GM19463 (cell line): Measurements from ENCODE around the gene CPSF7.
A peak's percentile ranks its signal among the peaks of the same experiment; 100 is the strongest.
"Not testable (repeated sequence)": the region's sequence is repeated elsewhere in the genome, so short reads cannot be mapped to it uniquely, and the experiment has no call there.

ENCODE experiments used
- ATAC-seq: cut with Tn5 transposase; IDR thresholded peaks from one replicate; pipeline ENCODE4 v1.9.1; 2021; ENCODE audit warnings: mild to moderate bottlenecking, moderate library complexity; ENCODE audit not compliant: unreplicated experiment

The CPSF7 gene, protein sequence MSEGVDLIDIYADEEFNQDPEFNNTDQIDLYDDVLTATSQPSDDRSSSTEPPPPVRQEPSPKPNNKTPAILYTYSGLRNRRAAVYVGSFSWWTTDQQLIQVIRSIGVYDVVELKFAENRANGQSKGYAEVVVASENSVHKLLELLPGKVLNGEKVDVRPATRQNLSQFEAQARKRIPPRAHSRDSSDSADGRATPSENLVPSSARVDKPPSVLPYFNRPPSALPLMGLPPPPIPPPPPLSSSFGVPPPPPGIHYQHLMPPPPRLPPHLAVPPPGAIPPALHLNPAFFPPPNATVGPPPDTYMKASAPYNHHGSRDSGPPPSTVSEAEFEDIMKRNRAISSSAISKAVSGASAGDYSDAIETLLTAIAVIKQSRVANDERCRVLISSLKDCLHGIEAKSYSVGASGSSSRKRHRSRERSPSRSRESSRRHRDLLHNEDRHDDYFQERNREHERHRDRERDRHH

DNA sequence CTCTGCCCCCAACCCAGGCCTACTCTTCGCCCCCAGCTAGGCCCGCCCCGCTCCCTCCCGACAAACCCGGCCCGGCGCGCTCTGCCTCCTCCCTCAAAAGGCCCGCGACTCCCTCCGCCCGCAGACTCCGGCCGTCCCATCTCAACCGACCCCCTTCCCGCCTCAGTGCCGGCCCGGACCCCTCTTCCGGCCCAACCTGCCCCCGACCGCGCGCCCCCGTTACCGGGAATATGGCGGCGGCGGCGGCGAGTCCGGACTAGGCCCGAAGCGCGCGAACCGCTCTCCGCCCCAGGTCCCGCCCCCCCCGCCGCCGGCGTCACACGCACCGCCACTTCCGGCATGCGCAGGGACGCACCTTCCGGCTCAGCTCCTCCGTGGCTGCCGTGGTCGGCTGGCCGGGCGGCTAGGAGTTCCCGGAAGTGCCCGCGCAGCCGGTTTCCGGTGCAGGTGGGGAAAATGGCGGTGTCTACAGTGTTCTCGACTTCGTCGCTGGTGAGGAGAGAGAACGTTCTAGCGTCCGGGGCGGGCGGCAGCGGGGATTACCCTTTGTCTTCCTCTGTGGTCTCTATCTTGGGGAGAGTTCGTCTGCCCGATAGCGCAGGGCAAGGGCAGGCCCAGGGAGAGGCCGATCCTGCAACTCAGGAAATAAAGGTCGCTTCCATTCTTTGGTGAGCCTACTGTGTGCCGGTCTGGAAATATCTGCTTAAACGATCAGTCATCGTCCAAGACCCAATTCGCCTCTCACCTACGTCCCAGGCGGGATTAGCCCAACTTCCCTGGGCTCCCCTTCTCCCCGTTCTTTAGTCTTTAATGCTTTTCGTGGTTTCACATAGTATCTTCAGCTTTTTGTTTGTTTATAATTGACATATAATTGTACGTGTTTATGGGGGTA lies at the start of gene CPSF7, which contains the start of gene SDHAF2:
CPSF7 (minus strand) TSS at position 285 of the 892 bp plus-strand sequence. CDS start 740 bp downstream, outside the sequence.
SDHAF2 (plus strand) TSS at position 434 of the 892 bp plus-strand sequence; CDS start at position 457, 23 bp downstream.
- ATAC-seq, result peak; percentile 89

- ATAC-seq, result no peak
These were observed 48.0 kb upstream of the CPSF7 start for GRCh38 chr11:61477727-61478148.

GRCh38 chr11:61477126-61477525 lies 47.4 kb upstream of the CPSF7 start:
- no peak for ATAC-seq

- ATAC-seq, result no peak
These were observed 46.6 kb upstream of the CPSF7 start for GRCh38 chr11:61476371-61476770.

GRCh38 chr11:61475433-61475832 lies 45.7 kb upstream of the CPSF7 start:
- ATAC-seq, result no peak

DNA sequence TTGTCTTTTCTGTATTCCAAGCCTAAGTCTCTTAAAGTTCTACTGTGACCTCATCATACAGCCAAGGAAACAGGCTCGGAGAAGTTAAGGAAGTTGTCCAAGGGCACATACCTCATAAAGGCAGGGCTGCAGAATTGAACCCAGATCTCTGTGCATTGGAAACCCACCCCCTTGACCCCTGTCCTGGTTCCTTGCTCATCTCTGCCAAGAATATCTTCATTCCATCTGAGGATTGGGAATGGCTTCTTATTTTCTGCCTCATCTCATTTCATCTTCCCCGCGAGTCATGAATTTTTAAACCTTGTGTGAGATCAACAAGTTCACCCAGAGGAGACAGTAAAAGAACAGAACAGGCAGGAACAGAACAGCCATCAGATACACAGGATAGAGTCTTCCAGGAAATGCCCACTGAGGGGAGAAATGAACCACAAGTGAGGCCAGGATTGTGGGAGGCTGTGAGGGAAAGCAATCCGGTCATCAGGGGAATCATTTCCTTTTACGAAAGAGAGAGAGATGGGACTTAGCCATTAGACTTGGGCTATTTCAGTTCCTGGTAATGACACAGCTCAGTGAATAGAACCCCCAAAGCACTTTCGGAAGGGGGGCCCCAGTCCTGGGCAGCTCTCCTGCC lies 44.4 kb upstream of the CPSF7 start:
- no peak for ATAC-seq

- ATAC-seq, result no peak
These were observed 43.7 kb upstream of the CPSF7 start for GRCh38 chr11:61473370-61474012.

GRCh38 chr11:61472868-61473267 lies 43.1 kb upstream of the CPSF7 start:
- ATAC-seq, result no peak

DNA sequence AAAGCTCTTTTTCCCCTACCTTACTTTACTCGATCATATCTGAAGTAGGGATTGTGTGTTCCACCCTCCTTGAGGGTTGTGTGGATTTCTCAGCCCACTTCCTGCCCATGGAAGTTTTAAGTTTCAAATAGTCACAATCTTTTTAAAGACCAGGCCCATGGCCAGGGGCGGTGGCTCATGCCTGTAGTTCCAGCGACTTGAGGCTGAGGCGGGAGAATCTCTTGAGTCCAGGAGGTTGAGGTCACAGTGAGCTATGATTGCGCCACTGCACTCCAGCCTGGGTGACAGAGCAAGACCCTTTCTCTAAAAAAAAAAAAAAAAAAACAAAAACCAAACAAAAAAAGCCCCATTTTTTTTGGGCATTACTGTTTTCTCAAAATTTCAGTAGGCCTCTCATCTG lies 42.5 kb upstream of the CPSF7 start:
- ATAC-seq, result no peak

- no peak for ATAC-seq
These were observed 38.2 kb upstream of the CPSF7 start for GRCh38 chr11:61468002-61468401.

DNA sequence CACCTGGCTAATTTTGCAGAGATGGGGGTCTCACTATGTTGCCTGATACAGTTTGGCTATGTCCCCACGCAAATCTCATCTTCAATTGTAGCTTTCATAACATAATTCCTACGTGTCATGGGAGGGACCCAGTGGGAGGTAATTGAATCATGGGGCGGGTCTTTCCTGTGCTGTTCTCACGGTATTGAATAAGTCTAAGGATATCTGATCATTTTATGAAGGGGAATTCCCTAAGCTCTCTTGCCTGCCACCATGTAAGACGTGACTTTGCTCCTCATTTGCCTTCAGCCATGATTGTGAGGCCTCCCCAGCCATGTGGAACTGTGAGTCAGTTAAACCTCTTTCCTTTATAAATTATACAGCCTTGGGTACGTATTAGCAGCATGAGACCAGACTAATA lies 37.8 kb upstream of the CPSF7 start:
- ATAC-seq, result not testable (repeated sequence)

- ATAC-seq, result no peak
These were observed 31.2 kb upstream of the CPSF7 start for GRCh38 chr11:61460986-61461385.

- ATAC-seq, result no peak
These were observed 30.7 kb upstream of the CPSF7 start for GRCh38 chr11:61460474-61460881.

- ATAC-seq, result no peak
These were observed 24.7 kb upstream of the CPSF7 start for GRCh38 chr11:61454520-61454919.

DNA sequence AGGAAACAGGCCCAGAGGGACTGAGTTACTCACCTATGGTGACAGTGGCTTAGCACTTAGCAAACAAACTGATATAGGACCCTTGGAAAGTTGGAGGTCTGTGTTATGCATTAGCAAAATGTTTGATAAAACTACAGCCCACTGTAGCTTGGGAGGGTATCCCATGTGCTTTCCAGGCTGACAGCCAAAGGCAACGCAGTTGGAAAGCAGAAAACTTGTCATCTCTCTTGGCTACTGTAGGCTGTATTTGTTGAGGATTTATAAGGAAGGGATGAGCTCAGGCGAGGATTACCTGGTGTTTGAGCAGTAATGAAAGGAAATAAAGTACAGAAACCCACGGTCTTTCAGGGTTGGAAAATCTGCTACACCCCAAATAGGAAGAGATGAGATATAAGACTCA lies 23.9 kb upstream of the CPSF7 start:
- ATAC-seq, result no peak

DNA sequence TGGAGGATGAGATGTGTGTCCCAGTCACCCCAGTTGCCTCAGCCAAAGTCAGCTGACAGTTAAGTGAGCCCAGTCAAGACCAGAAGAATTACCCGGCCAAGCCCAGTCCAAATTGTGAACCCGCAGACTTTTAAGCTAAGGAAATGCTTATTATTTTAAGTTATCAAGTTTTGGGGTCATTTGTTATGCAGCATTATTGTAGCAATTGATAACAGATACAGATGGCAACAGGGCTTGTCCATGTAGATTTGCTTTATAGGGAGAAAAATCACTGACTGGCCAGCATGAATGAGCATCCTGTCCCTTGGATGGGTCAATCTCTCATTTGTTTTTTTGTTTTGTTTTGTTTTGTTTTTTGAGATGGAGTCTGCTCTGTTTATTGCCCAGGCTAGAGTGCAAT lies 23.1 kb upstream of the CPSF7 start:
- no peak for ATAC-seq

- no peak for ATAC-seq
These were observed 18.8 kb upstream of the CPSF7 start for GRCh38 chr11:61448552-61448927.

- no peak for ATAC-seq
These were observed 18.1 kb upstream of the CPSF7 start for GRCh38 chr11:61447601-61448551.

DNA sequence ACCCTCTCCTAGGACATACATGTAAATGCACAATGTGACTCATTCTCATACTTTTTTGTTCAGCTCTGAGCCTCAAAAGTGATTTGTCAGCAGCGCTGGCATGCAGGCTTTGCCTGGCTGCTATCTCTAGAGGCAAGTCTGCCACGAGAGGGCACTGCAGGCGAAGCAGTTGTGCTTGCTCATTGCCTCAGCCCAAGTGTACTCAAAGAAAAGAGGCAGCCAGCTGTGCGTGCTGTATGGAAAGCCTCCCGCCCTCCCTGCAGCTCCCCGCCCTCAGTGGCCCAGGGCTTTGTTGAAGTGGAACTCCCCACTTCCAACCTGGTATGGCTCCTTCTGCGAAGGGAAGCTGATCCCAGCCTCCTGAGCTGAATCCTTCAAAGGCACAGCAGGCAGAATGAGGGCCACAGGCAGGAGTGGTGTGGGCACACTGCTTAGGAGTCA lies 16.5 kb upstream of the CPSF7 start:
- ATAC-seq, result peak; percentile 58
